Metanephros (tissue), 2 donors: ENCODE data around the gene GJA1. TPM values are rescaled to one million over a fixed set of nuclear protein-coding genes. Genes with fewer than 3 reads are reported as not detected.

ENCODE experiments used
- small RNA-seq: library from RNA; depleted of rRNA; stranded (forward); fragments of <200 nt; gene quantifications from one replicate; pipeline ENCODE3, GENCODE V24; 2014; ENCODE audit warnings: low replicate concordance
- total RNA-seq: library from RNA; depleted of rRNA; stranded (reverse); fragments of >200 nt; gene quantifications from one replicate; pipeline ENCODE4 v1.2.3, GENCODE V29; 2014

Gene GJA1
- 45.8 TPM for total RNA-seq

DNA sequence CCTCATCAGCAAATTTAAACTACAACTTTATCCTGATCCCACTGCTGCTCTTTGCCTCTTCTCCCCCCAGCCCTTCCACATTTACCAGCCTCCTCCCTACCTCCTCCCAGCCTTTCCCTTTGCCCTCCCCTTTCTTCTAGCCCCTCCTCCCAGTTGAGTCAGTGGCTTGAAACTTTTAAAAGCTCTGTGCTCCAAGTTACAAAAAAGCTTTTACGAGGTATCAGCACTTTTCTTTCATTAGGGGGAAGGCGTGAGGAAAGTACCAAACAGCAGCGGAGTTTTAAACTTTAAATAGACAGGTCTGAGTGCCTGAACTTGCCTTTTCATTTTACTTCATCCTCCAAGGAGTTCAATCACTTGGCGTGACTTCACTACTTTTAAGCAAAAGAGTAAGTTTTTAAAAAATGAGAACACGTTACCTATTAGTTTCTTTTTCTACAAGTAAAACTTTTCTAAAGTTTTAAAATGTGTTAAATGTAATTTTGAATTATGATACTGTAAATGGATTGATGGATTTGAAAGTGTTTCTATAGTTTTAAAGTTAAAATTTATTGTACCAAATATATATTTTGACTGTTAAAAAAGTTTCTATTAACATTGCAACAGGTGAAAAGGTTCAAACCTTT lies at the start of gene GJA1:
Gene GJA1 (plus strand): TSS at position 203 of the 626 bp plus-strand sequence. CDS start 11,202 bp downstream, outside the sequence.

Small RNA genes lying within 50 kb of the gene (small RNA-seq; reads per million reads assigned to genes)
- not detected for gene RNU4-35P

Other genes starting within 250 kb of the GJA1 start
- 37.4 TPM for gene TBC1D32, start 101.2 kb upstream of the GJA1 start, total RNA-seq